Activated CD8-positive, alpha-beta T cell treated with anti-CD3 and anti-CD28 coated beads for 36 hours (primary cell): ENCODE data around the gene HHIPL1. TPM values are rescaled to one million over a fixed set of nuclear protein-coding genes. Genes with fewer than 3 reads are reported as not detected.

ENCODE experiments used
- ATAC-seq: fragments of 200-7000 bp; cut with Tn5 transposase; one replicate; pipeline ENCODE4 v1.10.0; 2021; ENCODE audit warnings: mild to moderate bottlenecking, moderate library complexity
- CTCF ChIA-PET: fragments of 350-600 bp; sonication (Branson Sonifier 250); formaldehyde crosslinking; loops from one replicate; lab custom pipeline; 2021; ENCODE audit warnings: antibody characterized with exemption; lab: Charles Lee
- POLR2A ChIA-PET: fragments of 350-600 bp; sonication (Branson Sonifier 250); formaldehyde crosslinking; loops from one replicate; lab custom pipeline; 2021; ENCODE audit warnings: antibody characterized with exemption; lab: Charles Lee
- DNase-seq: peaks from one replicate; pipeline ENCODE4 v3.0.0-alpha.2; 2020
- H3K27ac Mint-ChIP-seq: one replicate; pipeline ENCODE4 v1.8.0; 2021; ENCODE audit warnings: mild to moderate bottlenecking, mixed read lengths
- H3K27me3 Mint-ChIP-seq: one replicate; pipeline ENCODE4 v1.8.0; 2021; ENCODE audit warnings: mixed read lengths
- H3K36me3 Mint-ChIP-seq: one replicate; pipeline ENCODE4 v1.8.0; 2021; ENCODE audit warnings: low read depth, mixed read lengths
- H3K4me1 Mint-ChIP-seq: one replicate; pipeline ENCODE4 v1.8.0; 2021; ENCODE audit warnings: low read depth, mixed read lengths
- H3K4me3 Mint-ChIP-seq: one replicate; pipeline ENCODE4 v1.8.0; 2021; ENCODE audit warnings: mild to moderate bottlenecking, moderate library complexity, mixed read lengths
- H3K9me3 Mint-ChIP-seq: one replicate; pipeline ENCODE4 v1.8.0; 2021; ENCODE audit warnings: mixed read lengths
- CTCF ChIP-seq: fragments of 200-600 bp; IDR thresholded peaks from one replicate; pipeline ENCODE4 v1.8.0; 2022; ENCODE audit warnings: antibody characterized with exemption, mild to moderate bottlenecking
- intact Hi-C: fragments of 100-400 bp; cut with micrococcal nuclease; formaldehyde crosslinking; loops from one replicate; pipeline ENCODE4 v1.10.0; 2022
- total RNA-seq, 2 experiments: library from RNA; stranded (reverse); gene quantifications; one replicate each; pipeline ENCODE4 v1.2.3, GENCODE V29; 2021

The HHIPL1 gene
- total RNA-seq, 2 experiments from 2014 or later, result 0.05 to 0.07 TPM

GRCh38 chr14:99684410-99684934 is 39.5 kb downstream of the HHIPL1 start:
- Mint-ChIP-seq H3K9me3 (no peaks in the 10 kb centered on the region), H3K36me3 (no peaks in the 10 kb centered on the region), H3K27ac (no peak overlapping the region), H3K27me3 (peaks cover 22% of the 10 kb centered on the region), H3K4me3 (no peak overlapping the region), H3K4me1 (peaks cover 13% of the 10 kb centered on the region)
- intact Hi-C loops, result no loop called here
- POLR2A ChIA-PET, result interaction anchor here (0.6 kb wide), 1 partner anchor 548 kb away, joined by 3 read pairs; no protein-coding TSS in a partner anchor
- CTCF ChIA-PET, result interaction anchor here (0.7 to 1.0 kb wide), 2 partner anchors 56 to 203 kb away, joined by 3 read pairs; partner anchors contain the start of genes CCNK and SETD3
- ATAC-seq (no peak), DNase-seq (peak; percentile 63)
- no peak for TF ChIP-seq CTCF

- intact Hi-C loops, result no loop called here
- Mint-ChIP-seq H3K27me3 (peaks cover 29% of the 10 kb centered on the region), H3K36me3 (no peaks in the 10 kb centered on the region), H3K27ac (no peak overlapping the region), H3K4me1 (peaks cover 13% of the 10 kb centered on the region), H3K4me3 (peak overlapping the region; percentile 22), H3K9me3 (no peaks in the 10 kb centered on the region)
- ATAC-seq (no peak), DNase-seq (no peak)
- CTCF ChIA-PET, result no interaction called here
- POLR2A ChIA-PET, result interaction anchor here (0.6 kb wide), 1 partner anchor 547 kb away, joined by 3 read pairs; no protein-coding TSS in a partner anchor
- no peak for TF ChIP-seq CTCF
These were observed 40.2 kb downstream of the HHIPL1 start for GRCh38 chr14:99685151-99685591.

GRCh38 chr14:99685596-99685995 is 40.7 kb downstream of the HHIPL1 start:
- TF ChIP-seq CTCF, result no peak
- peak overlapping the region; percentile 22 for H3K4me3 Mint-ChIP-seq
- CTCF ChIA-PET, result no interaction called here

GRCh38 chr14:99686557-99687283 is 41.8 kb downstream of the HHIPL1 start:
- DNase-seq, result no peak
- intact Hi-C loops, result no loop called here
- Mint-ChIP-seq H3K4me3 (no peak overlapping the region), H3K4me1 (peaks cover 13% of the 10 kb centered on the region), H3K27ac (no peak overlapping the region), H3K27me3 (peaks cover 36% of the 10 kb centered on the region), H3K9me3 (no peaks in the 10 kb centered on the region), H3K36me3 (no peaks in the 10 kb centered on the region)
- TF ChIP-seq CTCF, result no peak
- ChIA-PET CTCF (interaction anchor here (1.0 to 2.2 kb wide), 4 partner anchors 10 to 199 kb away, joined by 3 to 9 read pairs (median 4); no protein-coding TSS in a partner anchor), POLR2A (no interaction called here)
- no peak for ATAC-seq

More at GRCh38 chr14:99685596-99685995, 40.7 kb downstream of the HHIPL1 start:
- ATAC-seq (no peak), DNase-seq (no peak)
- POLR2A ChIA-PET, result no interaction called here
- intact Hi-C loops, result no loop called here
- Mint-ChIP-seq H3K36me3 (no peaks in the 10 kb centered on the region), H3K27ac (no peak overlapping the region), H3K27me3 (peaks cover 31% of the 10 kb centered on the region), H3K4me1 (peaks cover 13% of the 10 kb centered on the region), H3K9me3 (no peaks in the 10 kb centered on the region)
